ENCODE measurements around the gene NFASC.

The NFASC gene

GRCh38 chr1:204859861-204860267 lies 10.8 kb upstream of the NFASC start:
- no peak for DNase-seq (ENCODE audit: low read depth, low spot score)

GRCh38 chr1:204863024-204863423 lies 7.6 kb upstream of the NFASC start:
- no peak for DNase-seq (ENCODE audit: low read depth, low spot score)

- no peak for DNase-seq (ENCODE audit: low read depth, low spot score)
Observed at GRCh38 chr1:204863730-204864129, 6.9 kb upstream of the NFASC start.

- no peak for DNase-seq (ENCODE audit: low read depth, low spot score)
Observed at GRCh38 chr1:204866051-204866596, 4.5 kb upstream of the NFASC start.

GRCh38 chr1:204867203-204867602 lies 3.5 kb upstream of the NFASC start:
- no peak for DNase-seq (ENCODE audit: low read depth, low spot score)

GRCh38 chr1:204867666-204868339 lies 2.9 kb upstream of the NFASC start:
- no peak for DNase-seq (ENCODE audit: low read depth, low spot score)

GRCh38 chr1:204868340-204868700 lies 2.3 kb upstream of the NFASC start:
- DNase-seq (ENCODE audit: low read depth, low spot score) = no peak

GRCh38 chr1:204869097-204869496 lies 1.6 kb upstream of the NFASC start:
- no peak for DNase-seq (ENCODE audit: low read depth, low spot score)

- DNase-seq (ENCODE audit: low read depth, low spot score) = no peak
Observed at GRCh38 chr1:204871405-204872037, 859 bp downstream of the NFASC start.

GRCh38 chr1:204872262-204872881 lies 1.7 kb downstream of the NFASC start:
- DNase-seq (ENCODE audit: low read depth, low spot score) = no peak

GRCh38 chr1:204873176-204873575 lies 2.5 kb downstream of the NFASC start:
- DNase-seq (ENCODE audit: low read depth, low spot score) = no peak

- DNase-seq (ENCODE audit: low read depth, low spot score) = no peak
Observed at GRCh38 chr1:204873714-204874113, 3.1 kb downstream of the NFASC start.

GRCh38 chr1:204874274-204874673 lies 3.6 kb downstream of the NFASC start:
- DNase-seq (ENCODE audit: low read depth, low spot score) = no peak

- no peak for DNase-seq (ENCODE audit: low read depth, low spot score)
Observed at GRCh38 chr1:204875255-204875654, 4.6 kb downstream of the NFASC start.

GRCh38 chr1:204878621-204879234 lies 8.1 kb downstream of the NFASC start:
- no peak for DNase-seq (ENCODE audit: low read depth, low spot score)

- DNase-seq (ENCODE audit: low read depth, low spot score) = no peak
Observed at GRCh38 chr1:204879351-204879750, 8.7 kb downstream of the NFASC start.

- DNase-seq (ENCODE audit: low read depth, low spot score) = no peak
Observed at GRCh38 chr1:204880906-204881305, 10.2 kb downstream of the NFASC start.

- no peak for DNase-seq (ENCODE audit: low read depth, low spot score)
Observed at GRCh38 chr1:204882479-204882878, 11.8 kb downstream of the NFASC start.

GRCh38 chr1:204883405-204883804 lies 12.7 kb downstream of the NFASC start:
- DNase-seq (ENCODE audit: low read depth, low spot score) = no peak

- DNase-seq (ENCODE audit: low read depth, low spot score) = no peak
Observed at GRCh38 chr1:204885288-204885711, 14.6 kb downstream of the NFASC start.

- DNase-seq (ENCODE audit: low read depth, low spot score) = no peak
Observed at GRCh38 chr1:204885790-204886189, 15.1 kb downstream of the NFASC start.

GRCh38 chr1:204887846-204888245 lies 17.2 kb downstream of the NFASC start:
- DNase-seq (ENCODE audit: low read depth, low spot score) = no peak

Data from iPS DF 19.7 (cell line).